Measurements from ENCODE around the gene SLC10A3.
A peak's percentile ranks its signal among the peaks of the same experiment; 100 is the strongest.
"Not testable (repeated sequence)": the region's sequence is repeated elsewhere in the genome, so short reads cannot be mapped to it uniquely, and the experiment has no call there.

Gene SLC10A3

DNA sequence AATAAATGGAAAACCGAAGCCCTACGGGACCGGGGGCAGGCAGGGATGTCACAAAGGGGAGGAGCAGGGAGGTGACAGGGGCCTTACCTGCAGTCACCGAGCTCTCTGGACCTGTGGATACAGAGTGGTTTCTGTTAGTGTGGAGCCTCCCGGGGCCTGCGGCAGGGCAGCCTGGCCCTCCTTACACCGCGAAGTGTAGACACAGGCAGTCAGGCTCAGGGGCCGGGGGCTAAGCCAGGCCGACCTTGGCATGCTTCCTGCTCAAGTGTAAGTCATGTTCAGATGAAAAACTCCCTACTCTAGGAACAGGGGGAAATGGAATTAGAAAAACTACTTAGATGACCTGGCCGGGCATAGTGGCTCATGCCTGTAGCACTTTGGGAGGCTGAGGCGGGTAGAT lies 21.3 kb upstream of the SLC10A3 start:
- DNase-seq (ENCODE audit: extremely low read depth in 1 of 2, low read depth in 1 of 2) = no peak

DNA sequence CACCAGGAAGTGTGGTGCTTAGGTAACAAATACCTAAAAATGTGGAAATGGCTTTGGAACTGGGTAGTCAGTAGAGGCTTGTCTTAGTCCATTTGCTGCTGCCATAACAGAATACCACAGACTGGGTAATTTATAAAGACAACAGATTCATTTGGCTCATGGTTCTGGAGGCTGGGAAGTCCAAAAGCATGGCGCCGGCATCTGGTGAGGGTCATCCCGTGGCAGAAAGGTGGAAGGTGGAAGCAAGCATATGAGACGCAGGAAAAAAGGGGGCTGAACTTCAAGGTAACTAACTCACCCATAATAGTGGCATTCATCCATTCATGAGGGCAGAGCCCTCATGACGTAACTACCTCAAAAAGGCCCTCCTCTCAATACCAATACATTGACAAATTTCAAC lies 19.0 kb upstream of the SLC10A3 start:
- DNase-seq (ENCODE audit: extremely low read depth in 1 of 2, low read depth in 1 of 2) = no peak

DNA sequence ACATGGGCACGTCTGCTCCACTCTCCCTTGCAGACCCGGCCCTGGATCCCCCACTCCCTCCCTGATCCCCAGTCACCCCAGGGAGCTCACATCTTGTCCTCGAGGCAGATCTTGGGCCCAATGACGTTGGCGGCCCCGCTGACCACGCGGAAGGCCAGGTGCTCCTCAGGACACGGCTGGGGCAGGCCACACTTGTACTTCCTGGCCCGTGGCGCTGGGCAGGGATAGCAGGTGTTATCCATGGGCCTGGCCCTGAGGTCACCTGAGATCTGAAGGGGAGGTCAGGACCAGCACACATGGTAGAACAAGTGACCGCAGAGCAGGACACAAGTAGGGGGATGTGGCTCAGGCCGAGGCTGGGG lies 17.9 kb upstream of the SLC10A3 start:
- no peak for DNase-seq (ENCODE audit: extremely low read depth in 1 of 2, low read depth in 1 of 2)

DNA sequence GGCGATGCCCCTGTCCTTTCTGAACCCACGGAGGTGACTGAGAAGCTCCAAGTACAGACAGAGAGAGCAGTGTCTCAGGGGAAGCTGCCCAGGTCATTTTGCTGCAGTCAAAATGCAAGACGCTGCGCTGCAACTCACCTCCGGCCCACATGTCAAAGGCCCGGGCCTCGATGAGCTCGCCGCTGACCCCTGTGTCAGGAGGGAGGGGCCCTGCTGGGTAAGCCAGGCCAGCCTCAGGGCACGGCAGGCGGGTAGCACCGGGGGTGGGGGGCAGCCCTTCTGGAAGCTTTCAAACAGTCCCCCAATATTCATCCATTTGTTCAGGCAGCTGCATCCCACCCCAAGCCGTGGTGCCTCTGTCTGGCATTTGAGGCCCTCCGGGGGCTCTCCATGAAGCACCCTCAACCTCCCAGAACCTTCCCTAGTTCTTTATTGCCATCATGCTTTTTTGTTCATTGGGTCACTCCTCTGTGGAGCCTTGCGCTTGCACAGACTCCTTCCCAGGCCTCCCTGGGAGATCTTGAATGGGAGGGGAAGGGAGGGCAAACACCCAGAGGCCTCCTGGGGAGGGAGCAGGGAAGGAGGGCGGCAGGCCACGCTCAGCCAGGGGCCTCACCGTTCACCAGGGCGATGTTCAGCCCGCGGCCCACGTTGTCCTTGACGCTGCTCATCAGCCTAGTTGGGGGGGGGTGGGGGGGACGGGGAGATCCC lies 17.4 kb upstream of the SLC10A3 start:
- no peak for DNase-seq (ENCODE audit: extremely low read depth in 1 of 2, low read depth in 1 of 2)

DNA sequence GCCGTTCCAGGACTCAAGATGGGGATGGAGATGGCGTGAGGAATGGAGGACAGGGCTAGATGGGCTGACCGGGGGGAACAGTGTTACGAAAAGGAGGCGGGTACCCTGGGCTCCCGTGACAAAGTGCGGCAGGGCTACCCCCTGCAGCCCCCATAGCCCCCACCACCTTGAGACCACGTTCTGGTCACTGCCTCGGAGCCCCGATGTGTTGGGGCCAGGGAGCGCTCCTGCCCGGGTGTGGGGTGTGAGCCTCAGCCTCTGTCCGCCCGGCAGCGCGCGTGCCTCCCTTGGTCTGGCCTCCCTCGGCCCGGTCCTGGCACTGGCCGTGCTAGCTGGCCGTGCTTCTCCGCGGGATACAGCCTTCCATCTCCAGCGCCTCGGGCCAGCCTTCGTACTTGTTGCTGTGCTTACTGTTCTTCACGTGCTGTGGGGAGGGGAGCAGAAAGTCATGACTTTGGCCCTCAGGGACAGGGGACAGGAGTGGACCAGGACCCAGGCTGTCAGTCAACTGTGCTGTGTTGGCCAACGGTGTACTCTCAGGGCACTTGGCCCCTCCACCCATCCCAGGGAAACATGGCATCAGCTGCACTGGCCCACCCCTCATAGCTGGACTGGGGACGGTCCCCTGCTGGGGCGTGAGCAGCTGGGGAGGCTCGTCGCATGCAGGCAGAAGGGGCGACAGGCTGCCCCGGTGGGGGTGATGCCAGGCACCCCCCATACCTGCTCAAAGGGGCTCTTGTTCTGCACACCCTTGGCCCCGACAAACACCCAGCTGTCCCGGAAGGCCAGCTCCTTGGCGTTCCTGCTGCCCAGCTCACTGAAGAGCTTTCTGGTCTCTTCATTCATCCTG lies 16.3 kb upstream of the SLC10A3 start:
- DNase-seq (ENCODE audit: extremely low read depth in 1 of 2, low read depth in 1 of 2) = no peak

DNA sequence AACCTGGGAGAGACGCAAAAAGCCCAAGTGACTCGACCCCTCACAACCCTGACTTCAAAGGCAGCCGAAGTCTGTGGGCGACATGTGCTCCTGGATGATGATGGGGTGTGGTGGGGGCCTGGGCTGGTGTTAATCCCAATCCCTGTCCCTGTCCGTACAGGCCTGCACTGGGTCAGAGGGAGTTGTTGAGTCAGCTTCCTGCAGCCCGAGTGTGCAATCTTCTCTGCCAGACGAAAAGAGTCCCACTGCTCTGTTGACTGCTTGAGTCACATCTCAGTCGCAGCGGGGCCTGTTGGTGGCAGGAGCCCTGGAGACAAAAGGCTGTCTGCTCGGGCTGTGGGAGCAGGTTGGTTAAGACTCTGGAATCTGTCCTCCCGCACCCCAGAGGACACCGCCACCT lies 15.3 kb upstream of the SLC10A3 start:
- DNase-seq (ENCODE audit: extremely low read depth in 1 of 2, low read depth in 1 of 2) = no peak

DNA sequence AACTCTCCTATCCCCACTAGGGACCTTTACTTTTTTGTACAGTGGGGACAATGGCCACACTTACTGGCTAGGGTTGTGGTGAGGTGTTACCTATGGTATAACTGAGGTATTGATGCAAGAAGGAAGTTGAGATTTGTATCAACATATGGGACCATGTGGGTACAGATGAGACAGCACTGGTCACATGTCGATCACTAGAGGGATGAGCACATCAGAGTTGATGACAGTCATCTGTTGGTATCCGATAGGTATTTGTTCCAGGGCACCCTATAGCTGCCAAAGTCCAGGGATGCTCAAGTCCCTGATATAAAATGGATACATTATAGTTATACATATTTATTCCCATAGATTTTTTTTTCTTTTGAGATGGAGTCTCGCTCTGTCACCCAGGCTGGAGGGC lies 12.6 kb upstream of the SLC10A3 start:
- DNase-seq (ENCODE audit: extremely low read depth in 1 of 2, low read depth in 1 of 2) = no peak

DNA sequence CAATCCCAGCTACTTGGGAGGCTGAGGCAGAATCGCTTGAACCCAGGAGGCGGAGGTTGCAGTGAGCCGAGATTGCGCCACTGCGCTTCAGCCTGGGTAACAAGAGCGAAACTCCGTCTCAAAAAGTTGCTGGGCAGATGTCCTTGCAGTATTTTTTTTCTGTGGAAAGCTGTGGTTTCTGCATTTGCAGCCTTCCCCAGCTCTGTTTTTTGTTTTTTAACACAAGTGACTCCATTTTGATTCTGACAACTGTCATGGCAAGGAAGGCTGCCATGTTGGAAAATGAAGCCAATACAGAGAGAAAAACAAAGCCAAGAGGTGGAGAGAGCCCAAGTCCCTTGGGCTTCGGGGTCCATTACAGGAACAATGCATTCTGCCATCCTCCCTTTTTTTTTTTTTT lies 11.7 kb upstream of the SLC10A3 start:
- DNase-seq (ENCODE audit: extremely low read depth in 1 of 2, low read depth in 1 of 2) = no peak

DNA sequence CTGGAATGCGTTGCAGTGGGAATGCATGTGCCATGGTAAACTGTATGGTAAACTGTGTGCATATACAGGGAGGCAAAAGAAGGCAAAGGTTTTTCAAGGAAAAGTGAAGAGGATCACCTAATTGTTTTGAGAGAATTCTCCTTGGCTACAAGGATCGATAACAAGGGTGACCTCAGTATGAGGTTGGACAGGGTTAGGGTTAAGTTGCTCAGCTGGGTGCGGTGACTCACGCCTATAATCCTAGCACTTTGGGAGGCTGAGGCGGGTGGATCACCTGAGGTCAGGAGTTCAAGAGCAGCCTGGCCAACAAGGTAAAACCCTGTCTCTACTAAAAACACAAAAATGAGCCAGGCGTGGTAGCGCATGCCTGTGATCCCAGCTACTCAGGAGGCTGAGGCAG lies 11.0 kb upstream of the SLC10A3 start:
- DNase-seq (ENCODE audit: extremely low read depth in 1 of 2, low read depth in 1 of 2) = not testable (repeated sequence)

DNA sequence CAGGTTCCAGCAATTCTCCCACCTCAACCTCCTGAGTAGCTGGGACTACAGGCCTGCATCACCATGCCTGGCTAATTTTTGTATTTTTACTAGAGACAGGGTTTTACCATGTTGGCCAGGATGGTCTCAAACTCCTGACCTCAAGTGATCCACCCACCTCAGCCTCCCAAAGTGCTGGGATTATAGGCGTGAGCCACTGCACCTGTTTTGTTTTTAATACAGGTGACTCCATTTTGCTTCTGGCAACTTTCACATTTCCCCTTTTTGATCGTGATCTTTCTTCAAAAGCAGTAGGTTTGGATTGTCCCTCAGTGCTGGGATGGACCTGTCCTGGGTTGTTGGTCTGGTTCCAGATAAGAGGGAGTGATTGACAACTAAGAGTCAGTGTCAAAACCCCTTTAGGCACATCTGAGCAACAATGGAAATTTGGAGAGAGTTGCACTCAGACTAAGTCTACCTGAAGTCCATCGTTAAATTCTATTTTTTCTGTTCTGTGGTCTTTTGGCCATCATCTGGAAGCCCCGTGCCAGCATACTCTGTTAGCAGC lies 6.2 kb upstream of the SLC10A3 start:
- not testable (repeated sequence) for DNase-seq (ENCODE audit: extremely low read depth in 1 of 2, low read depth in 1 of 2)

DNA sequence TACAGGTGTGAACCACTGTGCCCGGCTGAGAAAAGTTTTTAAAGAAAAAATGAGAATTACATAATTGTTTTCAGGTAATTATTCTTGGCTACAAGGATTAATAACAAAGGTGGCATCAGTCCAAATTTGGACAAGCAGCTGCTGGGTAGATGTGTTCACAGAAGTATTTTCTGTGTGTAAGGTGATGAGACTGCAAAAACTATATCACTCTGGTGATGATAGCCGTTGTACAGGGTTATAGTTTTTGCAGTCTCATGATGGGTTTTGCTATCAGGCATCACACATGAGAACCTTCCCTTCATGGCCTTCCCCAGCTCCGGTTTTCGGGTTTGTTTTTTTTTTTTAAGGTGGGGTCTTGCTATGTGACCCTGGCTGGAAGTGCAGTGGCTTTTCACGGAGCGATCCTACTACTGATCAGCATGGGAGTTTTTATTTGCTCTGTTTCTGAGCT lies 5.1 kb upstream of the SLC10A3 start:
- no peak for DNase-seq (ENCODE audit: extremely low read depth in 1 of 2, low read depth in 1 of 2)

DNA sequence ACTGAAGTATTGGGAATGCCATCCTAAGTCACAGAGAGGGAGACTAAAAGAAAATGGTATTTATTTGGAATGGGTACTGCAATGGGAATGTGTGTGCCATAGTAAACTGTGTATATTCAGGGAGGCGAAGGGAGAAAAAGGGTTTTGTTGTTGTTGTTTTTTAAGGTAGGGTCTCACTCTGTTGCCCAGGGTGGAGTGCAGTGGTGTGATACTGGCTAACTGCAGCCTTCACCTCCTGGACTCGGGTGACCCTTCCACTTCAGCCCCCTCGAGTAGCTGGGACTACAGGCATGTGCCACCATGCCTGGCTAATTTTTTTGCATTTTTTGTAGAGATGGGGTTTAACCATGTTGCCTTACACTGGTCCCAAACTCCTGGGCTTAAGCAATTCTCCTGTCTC lies 4.3 kb upstream of the SLC10A3 start:
- DNase-seq (ENCODE audit: extremely low read depth in 1 of 2, low read depth in 1 of 2) = no peak

DNA sequence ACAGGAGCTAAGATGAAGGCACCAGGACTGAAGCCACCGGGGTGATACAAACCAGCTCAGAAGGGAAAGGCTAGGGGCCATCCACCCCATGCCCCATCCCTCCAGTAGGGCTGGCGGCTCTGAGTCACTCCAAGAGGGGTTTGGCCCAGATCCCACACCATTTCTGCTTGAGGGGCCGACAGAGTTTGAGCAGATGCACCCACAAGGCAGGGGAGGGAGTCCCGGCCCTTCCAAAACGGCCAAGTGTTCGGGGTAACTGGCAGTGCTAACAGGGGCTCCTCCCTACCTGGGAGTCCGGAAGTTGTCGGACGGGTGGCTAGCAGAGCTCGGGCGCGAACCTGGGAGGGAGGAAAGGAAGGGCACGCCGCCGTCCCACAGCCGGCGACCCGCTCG lies 412 bp downstream of the SLC10A3 start:
- DNase-seq (ENCODE audit: extremely low read depth in 1 of 2, low read depth in 1 of 2) = no peak

DNA sequence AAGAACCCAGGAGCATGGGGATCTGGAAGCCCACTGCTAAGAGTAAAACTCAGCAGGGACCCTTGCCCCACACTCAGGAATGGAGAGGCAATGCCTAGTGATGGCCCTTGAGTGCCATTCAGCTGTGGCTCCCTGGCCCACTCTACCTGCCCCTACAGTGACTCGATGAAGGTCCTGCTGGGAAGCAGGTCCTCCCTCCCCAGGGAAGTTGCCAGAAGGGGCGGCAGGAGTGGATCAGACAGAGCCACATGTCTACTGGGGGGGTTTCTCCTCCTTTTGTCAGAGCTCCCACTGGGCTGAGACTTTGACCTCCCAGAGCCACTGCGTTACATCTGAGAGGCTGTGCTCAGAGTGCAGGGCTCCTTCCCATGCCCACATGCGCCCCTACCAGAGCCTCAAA lies 1.2 kb downstream of the SLC10A3 start:
- DNase-seq (ENCODE audit: extremely low read depth in 1 of 2, low read depth in 1 of 2) = no peak

DNA sequence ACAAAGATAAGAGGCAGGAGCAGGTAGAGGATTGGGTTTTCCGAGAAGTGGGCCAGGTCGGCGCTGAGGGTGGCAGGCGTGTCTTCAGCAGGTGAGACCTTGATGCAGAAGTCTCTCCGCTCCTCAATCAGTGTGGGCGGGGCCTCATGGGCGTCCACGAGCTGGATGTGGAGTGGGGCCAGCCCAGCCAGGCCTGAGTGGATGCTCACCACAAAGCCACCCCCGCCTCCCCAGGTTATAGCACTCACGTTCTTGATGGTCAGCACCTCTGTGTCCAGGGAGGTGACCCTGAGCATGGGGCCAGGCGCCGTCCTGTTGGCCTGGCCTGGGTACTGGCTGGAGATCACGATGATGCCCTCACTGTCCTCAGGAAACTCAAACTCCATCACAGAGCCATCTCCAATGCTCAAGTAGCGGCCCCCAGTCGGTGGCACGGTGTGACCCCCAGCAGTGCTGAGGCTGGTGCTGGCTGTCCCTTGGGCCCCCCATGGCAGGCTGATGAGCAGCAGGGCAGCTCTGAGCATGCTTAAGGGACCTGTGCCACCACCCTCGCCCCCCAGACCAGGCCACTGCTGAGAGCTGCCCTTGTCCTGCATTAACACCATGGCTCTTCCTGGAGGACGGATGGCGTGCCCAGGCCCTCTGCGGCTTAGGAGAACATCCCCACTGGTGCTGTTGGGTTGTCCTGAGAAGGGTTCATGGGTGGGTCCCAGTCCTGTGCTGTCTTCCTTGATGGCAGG lies 1.9 kb downstream of the SLC10A3 start:
- DNase-seq (ENCODE audit: extremely low read depth in 1 of 2, low read depth in 1 of 2) = no peak

DNA sequence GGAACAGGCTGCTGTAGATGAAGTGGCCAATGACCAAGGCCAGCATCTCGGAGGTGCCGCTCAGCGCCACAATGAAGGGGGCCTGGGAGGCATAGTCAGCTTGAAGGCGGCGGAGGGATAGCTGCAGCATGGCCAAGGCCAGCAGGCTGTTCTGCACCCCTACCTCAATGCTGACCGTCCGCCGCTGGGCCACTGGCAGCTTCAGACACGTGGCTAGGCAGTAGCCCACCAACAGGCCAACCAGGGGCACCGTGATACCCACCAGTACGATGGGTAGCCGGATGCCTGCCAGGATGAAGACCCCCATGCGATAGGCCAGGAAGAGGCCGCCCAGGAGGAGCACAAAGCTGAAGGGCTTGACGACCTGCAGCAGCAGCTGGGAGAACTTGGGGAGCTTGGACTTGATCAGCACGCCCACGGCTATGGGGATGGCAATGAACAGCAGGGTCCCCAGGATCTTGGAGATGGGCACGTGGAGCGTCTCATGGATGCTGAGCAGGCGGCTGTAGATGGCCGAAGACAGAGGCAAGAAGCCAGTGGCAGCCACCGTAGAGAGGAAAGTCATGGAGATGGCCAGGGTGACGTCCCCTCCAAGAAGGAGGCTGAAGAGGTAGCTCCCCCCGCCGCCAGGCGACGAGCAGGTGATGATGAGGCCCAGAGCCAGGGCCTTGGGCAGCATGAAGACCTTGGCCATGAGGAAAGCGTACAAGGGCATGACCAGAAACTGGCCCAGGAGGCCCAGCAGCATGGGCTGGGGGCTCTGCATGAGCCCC lies 2.7 kb downstream of the SLC10A3 start:
- no peak for DNase-seq (ENCODE audit: extremely low read depth in 1 of 2, low read depth in 1 of 2)

DNA sequence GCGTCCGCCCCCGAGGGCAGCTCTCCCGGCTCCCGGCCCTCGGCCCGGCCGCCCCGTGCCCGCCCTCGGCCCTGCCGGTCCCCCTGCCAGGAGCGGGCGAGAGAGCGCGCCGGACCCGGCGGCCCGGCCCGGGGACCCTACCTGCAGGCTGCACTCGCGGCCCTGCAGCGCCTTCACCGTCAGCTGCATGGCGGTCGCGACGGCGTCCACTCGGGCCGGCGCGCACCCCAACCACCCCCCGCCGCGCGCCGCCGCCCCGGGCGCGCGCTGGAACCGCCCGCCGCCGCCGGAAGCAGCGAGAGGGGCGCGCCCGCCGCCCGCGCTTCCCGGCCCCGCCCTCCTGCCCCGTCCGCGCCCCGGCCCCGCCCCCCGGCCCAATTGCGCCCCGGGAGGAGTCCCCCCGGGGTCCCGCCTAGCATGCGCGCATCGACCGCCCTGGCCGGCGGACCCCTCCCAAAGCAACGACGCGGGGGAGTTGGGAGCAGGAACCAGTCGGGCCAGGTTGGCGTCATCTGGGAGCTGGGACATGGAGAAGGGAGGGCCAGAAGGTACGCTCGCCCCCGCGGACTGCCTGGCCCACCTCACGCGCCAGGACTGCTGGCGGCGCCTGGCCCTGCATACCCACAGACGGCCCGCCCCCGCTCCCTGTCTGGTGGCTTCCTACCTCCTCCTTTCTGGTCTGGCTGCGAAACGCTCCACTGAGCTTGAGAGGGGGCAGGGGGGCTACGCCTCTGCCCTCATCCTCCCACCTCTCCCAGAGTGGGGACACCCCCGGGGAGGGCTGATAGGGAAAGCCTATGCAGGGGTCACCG lies 3.8 kb downstream of the SLC10A3 start, which contains the start of gene UBL4A:
Gene UBL4A, minus strand, starts transcription at position 220 of the 812 bp plus-strand sequence. Its CDS starts 31 bp downstream, at position 189.
- DNase-seq (ENCODE audit: extremely low read depth in 1 of 2, low read depth in 1 of 2) = peak in 1 of 2 donors; percentile 49

DNA sequence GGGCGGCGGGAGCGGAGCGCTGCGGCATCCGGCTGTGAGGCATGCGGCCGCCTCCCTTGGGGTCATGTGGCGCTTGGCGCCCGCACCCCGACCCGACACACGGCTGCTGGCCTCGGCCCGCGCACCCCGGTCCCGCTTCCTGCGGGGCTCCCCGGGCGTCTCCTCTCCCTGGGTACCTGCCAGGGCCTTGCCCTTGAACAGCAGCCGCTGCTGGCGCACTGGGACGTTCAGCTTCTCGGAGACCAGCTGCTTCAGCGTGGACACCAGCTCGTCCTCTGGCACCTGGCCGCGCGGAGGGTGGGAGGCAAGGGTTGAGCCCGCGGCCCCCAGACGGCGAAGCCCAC lies 4.4 kb downstream of the SLC10A3 start:
- DNase-seq (ENCODE audit: extremely low read depth in 1 of 2, low read depth in 1 of 2) = no peak

DNA sequence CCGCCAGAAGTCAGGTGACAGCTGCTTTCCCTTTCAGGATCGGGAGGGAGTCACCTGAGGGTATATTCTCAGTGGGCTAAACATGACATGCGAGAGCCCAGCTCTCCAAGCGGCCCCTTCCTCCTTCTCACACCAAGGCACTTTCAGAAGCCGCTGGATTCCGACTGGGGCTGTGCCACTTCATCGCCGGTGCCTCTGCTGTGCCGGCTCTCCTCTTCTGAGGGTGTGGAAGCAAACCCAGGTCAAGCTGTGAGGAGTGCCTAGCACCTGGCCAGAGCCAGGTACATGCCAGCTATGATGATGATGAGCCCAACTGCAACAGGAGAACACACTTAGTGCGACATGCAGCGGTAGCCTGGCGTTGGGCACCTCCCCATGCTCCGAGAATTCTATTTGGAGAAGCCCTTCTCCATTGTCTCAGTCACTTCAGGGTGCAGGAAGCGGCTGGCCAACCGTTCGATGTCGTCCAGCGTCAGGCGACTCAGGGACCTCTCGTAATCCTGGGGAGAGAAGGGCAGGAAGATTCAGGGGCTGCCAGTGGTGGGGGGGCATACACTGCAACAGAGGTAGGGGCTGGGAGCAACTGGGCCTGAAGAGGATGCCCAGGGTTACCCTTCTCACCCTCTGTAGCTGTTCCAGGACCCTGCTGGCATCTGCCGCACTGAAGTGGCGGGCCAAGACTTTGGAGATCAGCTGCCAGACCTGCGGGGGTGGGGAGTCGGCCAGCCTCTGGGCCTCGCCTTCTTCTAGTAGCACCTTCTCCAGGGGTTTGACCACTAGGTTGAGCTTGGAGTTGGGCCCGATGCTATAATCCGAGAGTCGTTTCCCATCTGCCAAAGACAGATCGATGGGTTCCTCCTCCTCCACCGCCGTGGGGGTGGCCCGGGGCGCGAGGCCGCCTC lies 5.0 kb downstream of the SLC10A3 start:
- DNase-seq (ENCODE audit: extremely low read depth in 1 of 2, low read depth in 1 of 2) = no peak
